Prostate gland (tissue), 2 donors: ENCODE results near the gene PSMG4. TPM values are rescaled to one million over a fixed set of nuclear protein-coding genes. Genes with fewer than 3 reads are reported as not detected.

ENCODE experiments used
- DNase-seq: peaks from one replicate; pipeline ENCODE4 v3.0.0-alpha.2; 2019; ENCODE audit warnings: low spot score
- H3K27ac ChIP-seq, 2 donors: fragments of 200-600 bp; sonication (generic); 2 replicates each; pipeline ENCODE4 v1.5.1; 2017 to 2019
- H3K27me3 ChIP-seq: fragments of 200-600 bp; sonication (generic); replicated peaks from 2 replicates; pipeline ENCODE4 v1.5.1; 2019; ENCODE audit not compliant: insufficient read depth
- H3K36me3 ChIP-seq, 2 donors: fragments of 200-600 bp; sonication (generic); 1 replicate in 1 of 2; 2 replicates in 1 of 2; pipeline versions ENCODE4 v1.5.1 to v1.8.1; 2017 to 2019
- H3K4me1 ChIP-seq: fragments of 200-600 bp; sonication (generic); replicated peaks from 2 replicates; pipeline ENCODE4 v1.5.1; 2019
- H3K4me3 ChIP-seq, 2 donors: fragments of 200-600 bp; sonication (generic); 2 replicates each; pipeline ENCODE4 v1.5.1; 2017 to 2019
- H3K9me3 ChIP-seq: fragments of 200-600 bp; sonication (generic); 2 replicates; pipeline ENCODE4 v1.5.1; 2017
- CTCF ChIP-seq, 4 experiments: fragments of 200-600 bp in 2 of 4; fragments of 450-650 bp in 2 of 4; sonication (generic) in 2 of 4; IDR thresholded peaks; 1 replicate in 3 of 4; 2 replicates in 1 of 4; pipeline ENCODE4 v1.5.1; 2016 to 2019; ENCODE audit warnings: antibody characterized with exemption in 4 of 4, mild to moderate bottlenecking in 2 of 4, moderate library complexity in 2 of 4
- POLR2A ChIP-seq: fragments of 450-650 bp; IDR thresholded peaks from one replicate; pipeline ENCODE4 v1.6.1; 2016; ENCODE audit warnings: antibody characterized with exemption, mild to moderate bottlenecking
- POLR2AphosphoS5 ChIP-seq: sonication (generic); formaldehyde crosslinking; IDR thresholded peaks from one replicate; pipeline ENCODE4 v1.6.1; 2017; ENCODE audit warnings: antibody characterized with exemption
- WGBS: methylation state at CpG from one replicate; pipeline ENCODE4 v1.1.5; 2018; 5-methylcytosine and 5-hydroxymethylcytosine counted together
- intact Hi-C: fragments of 100-400 bp; cut with DNase I; formaldehyde crosslinking; loops from one replicate; pipeline ENCODE4 v1.14.2; 2022
- total RNA-seq, 2 donors: library from RNA; depleted of rRNA; stranded (reverse); fragments of >200 nt; gene quantifications; one replicate each; pipeline ENCODE4 v1.1.0, GENCODE V29; 2016

PSMG4 gene
- total RNA-seq, 2 donors from 2014 or later: 20.8 to 30.1 TPM

- Histone ChIP-seq H3K4me3 (no peak overlapping the region), H3K27ac (no peak overlapping the region), H3K36me3 (peaks cover 0 to 3% of the 10 kb centered on the region in 2 donors), H3K9me3 (no peaks in the 10 kb centered on the region), H3K4me1 (no peaks in the 10 kb centered on the region), H3K27me3 (no peaks in the 10 kb centered on the region)
- no peak for DNase-seq
- intact Hi-C loops: loop anchor here (2.0 kb wide), 1 partner anchor 455 kb away; no protein-coding TSS in a partner anchor
- 81% methylated on average over 9 of the region's 9 CpGs for WGBS
- TF ChIP-seq CTCF (IDR thresholded peaks at IDR 0.05) (no peak), POLR2A (no peak), POLR2AphosphoS5 (no peak)
Measured at GRCh38 chr6:3277851-3278416, 19.2 kb downstream of the PSMG4 start.

DNA sequence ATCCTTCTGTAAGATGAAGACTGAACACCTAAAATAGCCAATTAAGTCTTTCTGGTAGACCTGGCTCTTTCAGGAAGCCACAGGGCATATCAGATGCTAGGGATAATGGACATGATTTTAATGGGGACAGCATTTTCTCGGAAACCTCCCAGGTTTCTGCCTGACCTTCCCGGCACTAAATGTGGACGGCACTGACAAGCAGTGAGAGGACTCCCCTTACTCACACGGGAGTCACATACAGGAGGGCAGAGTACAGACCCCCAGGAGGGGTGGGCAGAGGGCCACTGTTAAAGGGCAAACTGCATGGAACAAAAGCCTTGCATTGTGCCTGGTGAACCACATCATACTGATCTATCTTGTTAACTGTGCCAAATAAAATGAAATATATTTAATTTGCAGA is 19.9 kb downstream of the PSMG4 start:
- Histone ChIP-seq H3K27ac (no peak overlapping the region), H3K4me3 (no peak overlapping the region), H3K27me3 (no peaks in the 10 kb centered on the region), H3K9me3 (no peaks in the 10 kb centered on the region), H3K4me1 (no peaks in the 10 kb centered on the region), H3K36me3 (peaks cover 3 to 6% of the 10 kb centered on the region in 2 donors)
- intact Hi-C loops: loop anchor here (2.0 kb wide), 1 partner anchor 454 kb away; no protein-coding TSS in a partner anchor
- 83% methylated on average over 4 of the region's 4 CpGs for WGBS
- DNase-seq: no peak
- TF ChIP-seq POLR2AphosphoS5 (no peak), POLR2A (no peak), CTCF (IDR thresholded peaks at IDR 0.05) (no peak)

DNA sequence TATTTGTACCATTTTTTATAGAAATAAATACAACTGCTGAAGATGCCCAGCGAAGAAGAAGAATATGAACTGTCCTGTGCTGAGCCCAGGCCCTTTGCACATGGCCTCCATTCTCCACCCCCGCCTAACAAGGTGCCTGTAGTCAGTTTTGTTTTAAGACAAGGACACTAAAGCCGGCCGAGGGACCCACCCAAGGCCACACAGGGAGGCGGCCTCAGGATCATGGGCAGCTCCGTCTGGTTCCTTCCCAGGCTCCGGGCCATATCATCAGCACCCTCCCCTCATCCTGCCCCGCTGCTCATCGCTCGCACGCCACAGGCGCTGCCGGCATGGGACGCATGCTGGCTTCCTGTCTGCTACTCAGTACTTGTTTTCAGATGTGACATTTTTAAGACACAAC is 21.3 kb downstream of the PSMG4 start:
- no peak for DNase-seq
- Histone ChIP-seq H3K9me3 (no peaks in the 10 kb centered on the region), H3K36me3 (peaks cover 3 to 6% of the 10 kb centered on the region in 2 donors), H3K27ac (no peak overlapping the region), H3K4me3 (no peak overlapping the region), H3K4me1 (peaks cover under 1% of the 10 kb centered on the region), H3K27me3 (no peaks in the 10 kb centered on the region)
- intact Hi-C loops: loop anchor here (5.0 to 10.0 kb wide), 2 partner anchors 177 to 715 kb away; partner anchors contain the start of gene SLC22A23
- no peak for TF ChIP-seq CTCF (IDR thresholded peaks at IDR 0.05)
- TF ChIP-seq POLR2A: no peak
- no peak for TF ChIP-seq POLR2AphosphoS5
- WGBS: 84% methylated on average over 14 of the region's 14 CpGs

DNA sequence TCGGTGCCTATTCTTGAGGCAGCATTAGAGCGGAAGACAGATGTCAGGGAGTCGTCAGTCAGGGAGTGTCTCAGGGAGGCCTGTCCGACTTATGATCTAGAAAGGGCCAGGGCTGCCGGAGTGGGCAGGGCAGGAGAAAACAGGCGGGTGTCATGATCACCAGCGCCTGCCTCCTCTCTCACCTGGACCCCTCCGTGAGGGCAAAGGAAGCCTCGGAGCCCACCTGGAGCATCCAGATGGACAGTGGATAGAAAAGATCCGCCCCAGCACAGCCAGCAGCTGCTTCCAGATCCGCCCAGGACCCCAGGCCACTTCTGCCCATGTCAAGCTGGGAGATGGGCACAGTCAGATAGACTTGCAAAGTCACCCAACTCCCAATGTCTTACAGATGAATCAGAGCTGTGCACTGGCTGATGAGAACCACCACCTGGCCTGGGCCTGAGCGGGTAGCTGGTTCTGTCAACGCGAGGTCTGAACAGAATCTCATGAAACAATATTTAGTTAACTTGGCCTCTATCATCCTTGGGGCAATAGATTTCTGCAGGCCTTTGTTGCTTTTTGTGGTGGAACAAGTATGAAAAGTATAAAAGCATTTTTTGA is 22.2 kb downstream of the PSMG4 start:
- H3K36me3 ChIP-seq: peaks cover 3 to 6% of the 10 kb centered on the region in 2 donors
- H3K27me3 ChIP-seq: no peaks in the 10 kb centered on the region
- H3K4me1 ChIP-seq: peaks cover 6% of the 10 kb centered on the region
- H3K9me3 ChIP-seq: no peaks in the 10 kb centered on the region
- 87% methylated on average over 14 of the region's 14 CpGs for WGBS
- TF ChIP-seq POLR2AphosphoS5 (no peak), CTCF (IDR thresholded peaks at IDR 0.05) (no peak), POLR2A (no peak)
- H3K27ac ChIP-seq: no peak overlapping the region
- H3K4me3 ChIP-seq: no peak overlapping the region
- no peak for DNase-seq
- intact Hi-C loops: loop anchor here (5.0 to 10.0 kb wide), 2 partner anchors 176 to 714 kb away; partner anchors contain the start of gene SLC22A23
